Hematopoietic multipotent progenitor cell (in vitro differentiated cells): Measurements from ENCODE around the gene TACSTD2. TPM values are rescaled to one million over a fixed set of nuclear protein-coding genes. Genes with fewer than 3 reads are reported as not detected.
"Not testable (repeated sequence)": the region's sequence is repeated elsewhere in the genome, so short reads cannot be mapped to it uniquely, and the experiment has no call there.

Source experiments
- DNase-seq, 3 donors: peaks; one replicate each; pipeline ENCODE4 v3.0.0-alpha.2; 2011 to 2015; ENCODE audit warnings: low read depth in 2 of 3, low spot score in 2 of 3
- total RNA-seq: library from RNA; depleted of rRNA; stranded (reverse); fragments of >200 nt; gene quantifications from one replicate; pipeline ENCODE4 v1.2.3, GENCODE V29; 2012

Gene TACSTD2
- total RNA-seq, 1 donor = 0.27 TPM

GRCh38 chr1:58590019-58590418 is 13.0 kb upstream of the TACSTD2 start:
- no peak for DNase-seq

GRCh38 chr1:58588396-58588795 is 11.3 kb upstream of the TACSTD2 start:
- no peak for DNase-seq

GRCh38 chr1:58587667-58588066 is 10.6 kb upstream of the TACSTD2 start:
- no peak for DNase-seq

- DNase-seq = no peak
These were observed 9.2 kb upstream of the TACSTD2 start for GRCh38 chr1:58586271-58586670.

- DNase-seq = peak in 1 of 3 donors; percentile 32
These were observed 8.6 kb upstream of the TACSTD2 start for GRCh38 chr1:58585581-58586151.

- DNase-seq = no peak
These were observed 8.1 kb upstream of the TACSTD2 start for GRCh38 chr1:58585166-58585565.

- DNase-seq = no peak
These were observed 7.2 kb upstream of the TACSTD2 start for GRCh38 chr1:58584082-58584895.

- peak in 1 of 3 donors; percentile 71 for DNase-seq
These were observed 6.4 kb upstream of the TACSTD2 start for GRCh38 chr1:58583496-58583895.

GRCh38 chr1:58582143-58582542 is 5.1 kb upstream of the TACSTD2 start:
- DNase-seq = not testable (repeated sequence)

GRCh38 chr1:58581641-58582040 is 4.6 kb upstream of the TACSTD2 start:
- no peak for DNase-seq

- no peak for DNase-seq
These were observed 3.1 kb upstream of the TACSTD2 start for GRCh38 chr1:58580186-58580585.

GRCh38 chr1:58577654-58578030 is 590 bp upstream of the TACSTD2 start:
- DNase-seq = peak in 2 of 3 donors; percentile 52 to 68

GRCh38 chr1:58576325-58576726 is 726 bp downstream of the TACSTD2 start:
- DNase-seq = no peak

GRCh38 chr1:58575551-58576324 is 1.3 kb downstream of the TACSTD2 start:
- DNase-seq = no peak

- no peak for DNase-seq
These were observed 2.2 kb downstream of the TACSTD2 start for GRCh38 chr1:58574816-58575215.

GRCh38 chr1:58573705-58574591 is 3.1 kb downstream of the TACSTD2 start:
- no peak for DNase-seq

- no peak for DNase-seq
These were observed 3.9 kb downstream of the TACSTD2 start for GRCh38 chr1:58573138-58573537.

- no peak for DNase-seq
These were observed 4.4 kb downstream of the TACSTD2 start for GRCh38 chr1:58572690-58573089.

GRCh38 chr1:58571616-58572015 is 5.4 kb downstream of the TACSTD2 start:
- no peak for DNase-seq

- no peak for DNase-seq
These were observed 6.2 kb downstream of the TACSTD2 start for GRCh38 chr1:58570817-58571216.

- no peak for DNase-seq
These were observed 7.0 kb downstream of the TACSTD2 start for GRCh38 chr1:58570094-58570493.
